Measurements from ENCODE around the gene PALB2. TPM values are rescaled to one million over a fixed set of nuclear protein-coding genes. Genes with fewer than 3 reads are reported as not detected.

The PALB2 gene
- total RNA-seq, 1 donor from 2014 or later = 14.9 TPM

DNA sequence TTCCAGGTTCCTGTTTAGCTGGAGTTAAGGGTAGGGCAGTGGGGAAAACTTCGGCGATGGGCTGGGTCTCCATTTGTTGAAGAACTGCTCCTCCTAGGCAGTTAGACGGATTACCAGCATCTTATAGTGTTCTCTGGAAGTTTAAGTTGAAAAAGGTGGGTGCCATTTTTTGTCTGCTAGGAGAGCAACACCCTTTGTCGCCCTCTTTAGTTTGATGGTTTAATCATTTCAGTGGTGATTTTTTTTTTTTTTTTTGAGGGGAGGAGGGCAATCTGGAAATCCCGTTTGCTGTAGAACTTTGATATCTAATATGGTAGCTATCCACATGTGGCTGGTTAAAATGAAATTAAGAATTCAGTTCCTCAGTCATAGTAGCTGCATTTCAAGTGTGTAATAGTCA lies 79.5 kb downstream of the PALB2 start:
- Mint-ChIP-seq H3K9me3 (ENCODE audit: unreplicated experiment) (no peaks in the 10 kb centered on the region), H3K4me3 (ENCODE audit: unreplicated experiment) (no peak overlapping the region), H3K36me3 (ENCODE audit: unreplicated experiment) (peaks cover 46% of the 10 kb centered on the region), H3K27ac (ENCODE audit: unreplicated experiment) (no peak overlapping the region), H3K4me1 (ENCODE audit: unreplicated experiment) (peaks cover 21% of the 10 kb centered on the region), H3K27me3 (ENCODE audit: unreplicated experiment) (no peaks in the 10 kb centered on the region)
- no peak for DNase-seq (ENCODE audit: extremely low spot score, unreplicated experiment)
- no peak for TF ChIP-seq CTCF (IDR thresholded peaks at IDR 0.05)

GRCh38 chr16:23557779-23558702 lies 83.1 kb downstream of the PALB2 start:
- H3K9me3 Mint-ChIP-seq (ENCODE audit: unreplicated experiment) = no peaks in the 10 kb centered on the region
- peak; percentile 87 for DNase-seq (ENCODE audit: extremely low spot score, unreplicated experiment)
- peak overlapping the region; percentile 92 for H3K4me3 Mint-ChIP-seq (ENCODE audit: unreplicated experiment)
- TF ChIP-seq CTCF (IDR thresholded peaks at IDR 0.05) = no peak
- peaks cover 26% of the 10 kb centered on the region for H3K36me3 Mint-ChIP-seq (ENCODE audit: unreplicated experiment)
- no peaks in the 10 kb centered on the region for H3K27me3 Mint-ChIP-seq (ENCODE audit: unreplicated experiment)
- peak overlapping the region; percentile 89 for H3K27ac Mint-ChIP-seq (ENCODE audit: unreplicated experiment)
- H3K4me1 Mint-ChIP-seq (ENCODE audit: unreplicated experiment) = peaks cover 29% of the 10 kb centered on the region

GRCh38 chr16:23556881-23557778 lies 84.0 kb downstream of the PALB2 start, which contains the start of the genes EARS2 and UBFD1:
TSS of gene EARS2 (minus strand) at chr16:23557350. CDS start at chr16:23557343, 7 bp downstream.
TSS of gene UBFD1 (plus strand) at chr16:23557727. CDS start at chr16:23557743, 16 bp downstream.
- Mint-ChIP-seq H3K36me3 (ENCODE audit: unreplicated experiment) (peaks cover 19% of the 10 kb centered on the region), H3K4me3 (ENCODE audit: unreplicated experiment) (peak within 1 kb of the TSS; percentile 92), H3K27ac (ENCODE audit: unreplicated experiment) (peak within 1 kb of the TSS; percentile 89), H3K27me3 (ENCODE audit: unreplicated experiment) (no peaks in the 10 kb centered on the region), H3K4me1 (ENCODE audit: unreplicated experiment) (peaks cover 29% of the 10 kb centered on the region), H3K9me3 (ENCODE audit: unreplicated experiment) (no peaks in the 10 kb centered on the region)
- peak; percentile 82 for TF ChIP-seq CTCF (IDR thresholded peaks at IDR 0.05)
- DNase-seq (ENCODE audit: extremely low spot score, unreplicated experiment) = peak; percentile 99

GRCh38 chr16:23554536-23554935 lies 86.6 kb downstream of the PALB2 start:
- Mint-ChIP-seq H3K36me3 (ENCODE audit: unreplicated experiment) (peaks cover 21% of the 10 kb centered on the region), H3K4me3 (ENCODE audit: unreplicated experiment) (no peak overlapping the region), H3K9me3 (ENCODE audit: unreplicated experiment) (no peaks in the 10 kb centered on the region), H3K4me1 (ENCODE audit: unreplicated experiment) (peaks cover 21% of the 10 kb centered on the region), H3K27ac (ENCODE audit: unreplicated experiment) (no peak overlapping the region), H3K27me3 (ENCODE audit: unreplicated experiment) (no peaks in the 10 kb centered on the region)
- DNase-seq (ENCODE audit: extremely low spot score, unreplicated experiment) = no peak
- TF ChIP-seq CTCF (IDR thresholded peaks at IDR 0.05) = no peak

Other genes starting within 250 kb of the PALB2 start
- 25.4 and 26.1 TPM in 2 replicates for gene COG7, start 188.1 kb downstream of the PALB2 start, total RNA-seq
- gene GGA2, start 130.8 kb downstream of the PALB2 start, total RNA-seq = 59.7 and 64.6 TPM in 2 replicates
- gene EARS2, start 84.0 kb downstream of the PALB2 start, total RNA-seq = 18.7 and 21.1 TPM in 2 replicates
- gene UBFD1, start 83.6 kb downstream of the PALB2 start, total RNA-seq = 92.1 and 100 TPM in 2 replicates
- 49.7 and 59.4 TPM in 2 replicates for gene NDUFAB1, start 45.0 kb downstream of the PALB2 start, total RNA-seq
- 65.3 and 69.7 TPM in 2 replicates for gene DCTN5, start 156 bp upstream of the PALB2 start, total RNA-seq
- gene PLK1, start 37.6 kb upstream of the PALB2 start, total RNA-seq = 16.7 and 17.8 TPM in 2 replicates
- gene ERN2, start 71.9 kb upstream of the PALB2 start, total RNA-seq = not detected in 2 replicates
- gene CHP2, start 113.7 kb upstream of the PALB2 start, total RNA-seq = not detected in 2 replicates
- gene PRKCB, start 194.7 kb upstream of the PALB2 start, total RNA-seq = not detected in 2 replicates

All from osteocyte (in vitro differentiated cells).